Epithelial cell of esophagus (primary cell): ENCODE results near the gene NUAK1.
A peak's percentile ranks its signal among the peaks of the same experiment; 100 is the strongest.
"Not testable (repeated sequence)": the region's sequence is repeated elsewhere in the genome, so short reads cannot be mapped to it uniquely, and the experiment has no call there.

ENCODE experiments used
- DNase-seq: peaks from one replicate; pipeline ENCODE4 v3.0.0; 2010; ENCODE audit warnings: low read depth
- H3K4me3 ChIP-seq: 2 replicates; pipeline ENCODE4 v1.5.1; 2011; ENCODE audit warnings: mild to moderate bottlenecking, low read length, control low read depth
- TF ChIP-seq, protein P1 (sequence below): IDR thresholded peaks from 2 replicates; pipeline ENCODE4 v1.5.1; 2011; ENCODE audit warnings: low read depth, mild to moderate bottlenecking, low read length, control low read depth, inconsistent platforms; ENCODE audit not compliant: insufficient read depth; ENCODE audit errors: missing control alignments

The NUAK1 gene

DNA sequence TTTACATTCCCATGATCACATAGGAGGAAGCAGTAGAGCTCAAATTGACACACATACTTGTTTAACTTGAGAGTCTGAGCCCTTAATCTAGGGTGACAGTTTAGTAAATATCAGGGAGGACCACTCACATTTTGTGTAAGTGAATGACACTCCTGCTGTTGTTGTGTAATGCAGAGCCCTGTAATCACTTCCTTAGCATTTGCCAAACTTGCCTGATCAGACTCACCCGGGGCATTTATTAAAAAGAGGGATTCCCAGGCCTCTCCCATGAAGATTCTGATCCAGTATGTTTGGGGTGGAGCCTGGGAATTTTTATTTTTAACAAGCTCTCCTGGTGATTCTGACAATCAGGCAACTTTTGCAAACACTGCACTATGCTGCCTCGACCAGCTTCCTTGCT lies 119.6 kb downstream of the NUAK1 start:
- H3K4me3 ChIP-seq = no peak overlapping the region
- DNase-seq = peak; percentile 44
- TF ChIP-seq, protein P1, sequence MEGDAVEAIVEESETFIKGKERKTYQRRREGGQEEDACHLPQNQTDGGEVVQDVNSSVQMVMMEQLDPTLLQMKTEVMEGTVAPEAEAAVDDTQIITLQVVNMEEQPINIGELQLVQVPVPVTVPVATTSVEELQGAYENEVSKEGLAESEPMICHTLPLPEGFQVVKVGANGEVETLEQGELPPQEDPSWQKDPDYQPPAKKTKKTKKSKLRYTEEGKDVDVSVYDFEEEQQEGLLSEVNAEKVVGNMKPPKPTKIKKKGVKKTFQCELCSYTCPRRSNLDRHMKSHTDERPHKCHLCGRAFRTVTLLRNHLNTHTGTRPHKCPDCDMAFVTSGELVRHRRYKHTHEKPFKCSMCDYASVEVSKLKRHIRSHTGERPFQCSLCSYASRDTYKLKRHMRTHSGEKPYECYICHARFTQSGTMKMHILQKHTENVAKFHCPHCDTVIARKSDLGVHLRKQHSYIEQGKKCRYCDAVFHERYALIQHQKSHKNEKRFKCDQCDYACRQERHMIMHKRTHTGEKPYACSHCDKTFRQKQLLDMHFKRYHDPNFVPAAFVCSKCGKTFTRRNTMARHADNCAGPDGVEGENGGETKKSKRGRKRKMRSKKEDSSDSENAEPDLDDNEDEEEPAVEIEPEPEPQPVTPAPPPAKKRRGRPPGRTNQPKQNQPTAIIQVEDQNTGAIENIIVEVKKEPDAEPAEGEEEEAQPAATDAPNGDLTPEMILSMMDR = no peak

DNA sequence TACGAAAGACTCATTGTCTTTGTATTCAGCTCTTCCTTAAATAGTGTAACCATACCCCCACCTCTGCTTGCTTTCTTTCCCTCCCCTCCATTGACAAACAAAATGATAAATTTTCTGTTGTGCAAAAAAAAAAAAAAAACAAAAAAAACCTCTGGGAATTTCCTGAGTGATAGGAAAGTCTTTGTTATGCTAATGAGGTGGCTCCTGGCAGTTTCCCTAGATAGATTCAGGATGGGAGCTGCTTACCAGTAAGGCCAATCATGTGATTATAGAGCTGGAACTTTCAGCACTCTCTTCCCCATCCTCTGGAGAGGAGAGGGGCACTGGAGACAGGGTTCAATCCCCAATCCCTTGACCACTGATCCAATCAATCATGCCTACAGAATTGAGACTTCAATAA lies 120.5 kb downstream of the NUAK1 start:
- H3K4me3 ChIP-seq = no peak overlapping the region
- DNase-seq = no peak
- TF ChIP-seq, protein P1 = no peak

DNA sequence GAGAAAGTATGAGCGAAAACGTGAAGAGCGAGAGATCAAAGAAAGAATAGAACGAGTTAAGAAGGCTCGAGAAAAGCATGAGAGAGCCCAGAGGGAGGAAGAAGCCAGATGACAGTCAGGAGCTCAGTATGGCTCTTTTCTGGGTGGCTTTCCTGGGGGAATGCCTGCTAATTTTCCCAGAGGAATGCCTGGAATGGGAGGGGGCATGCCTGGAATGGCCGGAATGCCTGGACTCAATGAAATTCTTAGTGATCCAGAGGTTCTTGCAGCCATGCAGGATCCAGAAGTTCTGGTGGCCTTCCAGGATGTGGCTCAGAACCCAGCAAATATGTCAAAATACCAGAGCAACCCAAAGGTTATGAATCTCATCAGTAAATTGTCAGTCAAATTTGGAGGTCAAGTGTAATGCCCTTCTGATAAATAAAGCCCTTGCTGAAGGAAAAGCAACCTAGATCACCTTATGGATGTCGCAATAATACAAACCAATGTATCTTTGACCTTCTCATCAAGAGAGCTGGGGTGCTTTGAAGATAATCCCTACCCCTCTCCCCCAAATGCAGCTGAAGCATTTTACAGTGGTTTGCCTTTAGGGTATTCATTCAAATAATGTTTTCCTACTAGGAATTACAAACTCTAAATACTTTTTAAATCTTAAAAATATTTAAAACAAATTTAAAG lies 122.0 kb downstream of the NUAK1 start:
- not testable (repeated sequence) for H3K4me3 ChIP-seq, DNase-seq

GRCh38 chr12:106015646-106016045 lies 123.1 kb downstream of the NUAK1 start:
- no peak overlapping the region for H3K4me3 ChIP-seq
- TF ChIP-seq, protein P1 = no peak
- no peak for DNase-seq

DNA sequence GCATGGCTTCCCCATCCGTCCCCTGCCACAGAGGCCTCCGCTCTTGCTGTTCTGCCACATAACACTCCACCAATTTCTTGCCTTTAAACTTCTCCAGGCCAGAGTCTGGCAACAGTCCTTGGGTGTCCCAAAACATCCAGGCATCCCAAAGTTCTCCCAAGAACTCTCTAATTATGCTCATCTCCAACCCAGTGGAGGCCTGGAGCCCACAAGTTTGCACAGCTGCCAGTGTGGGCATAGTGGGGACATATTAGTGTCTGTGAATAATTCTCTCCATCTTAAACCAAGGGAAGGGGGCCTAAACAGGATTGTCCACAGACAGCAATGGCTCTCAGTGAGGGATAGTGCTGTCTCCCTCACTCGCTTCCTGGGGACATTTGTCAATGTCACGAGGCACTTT lies 124.8 kb downstream of the NUAK1 start:
- TF ChIP-seq, protein P1 = no peak
- no peak overlapping the region for H3K4me3 ChIP-seq
- DNase-seq = no peak
